Measurements from ENCODE around the gene SVBP.
"Not testable (repeated sequence)": the region's sequence is repeated elsewhere in the genome, so short reads cannot be mapped to it uniquely, and the experiment has no call there.

DNA sequence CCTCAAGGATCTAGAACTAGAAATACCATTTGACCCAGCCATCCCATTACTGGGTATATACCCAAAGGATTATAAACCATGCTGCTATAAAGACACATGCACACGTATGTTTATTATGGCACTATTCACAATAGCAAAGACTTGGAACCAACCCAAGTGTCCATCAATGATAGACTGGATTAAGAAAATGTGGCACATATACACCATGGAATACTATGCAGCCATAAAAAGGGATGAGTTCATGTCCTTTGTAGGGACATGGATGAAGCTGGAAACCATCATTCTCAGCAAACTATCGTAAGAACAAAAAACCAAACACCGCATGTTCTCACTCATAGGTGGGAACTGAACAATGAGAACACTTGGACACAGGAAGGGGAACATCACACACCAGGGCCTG is 2.4 kb downstream of the SVBP start:
- TF ChIP-seq, protein P1, sequence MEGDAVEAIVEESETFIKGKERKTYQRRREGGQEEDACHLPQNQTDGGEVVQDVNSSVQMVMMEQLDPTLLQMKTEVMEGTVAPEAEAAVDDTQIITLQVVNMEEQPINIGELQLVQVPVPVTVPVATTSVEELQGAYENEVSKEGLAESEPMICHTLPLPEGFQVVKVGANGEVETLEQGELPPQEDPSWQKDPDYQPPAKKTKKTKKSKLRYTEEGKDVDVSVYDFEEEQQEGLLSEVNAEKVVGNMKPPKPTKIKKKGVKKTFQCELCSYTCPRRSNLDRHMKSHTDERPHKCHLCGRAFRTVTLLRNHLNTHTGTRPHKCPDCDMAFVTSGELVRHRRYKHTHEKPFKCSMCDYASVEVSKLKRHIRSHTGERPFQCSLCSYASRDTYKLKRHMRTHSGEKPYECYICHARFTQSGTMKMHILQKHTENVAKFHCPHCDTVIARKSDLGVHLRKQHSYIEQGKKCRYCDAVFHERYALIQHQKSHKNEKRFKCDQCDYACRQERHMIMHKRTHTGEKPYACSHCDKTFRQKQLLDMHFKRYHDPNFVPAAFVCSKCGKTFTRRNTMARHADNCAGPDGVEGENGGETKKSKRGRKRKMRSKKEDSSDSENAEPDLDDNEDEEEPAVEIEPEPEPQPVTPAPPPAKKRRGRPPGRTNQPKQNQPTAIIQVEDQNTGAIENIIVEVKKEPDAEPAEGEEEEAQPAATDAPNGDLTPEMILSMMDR (IDR thresholded peaks at IDR 0.05): not testable (repeated sequence)
- not testable (repeated sequence) for TF ChIP-seq EZH2 (IDR thresholded peaks at IDR 0.05; ENCODE audit: borderline replicate concordance, insufficient read depth, low read depth, low read length, poor library complexity, severe bottlenecking)
